ENCODE measurements around the gene ALPK3.

DNA sequence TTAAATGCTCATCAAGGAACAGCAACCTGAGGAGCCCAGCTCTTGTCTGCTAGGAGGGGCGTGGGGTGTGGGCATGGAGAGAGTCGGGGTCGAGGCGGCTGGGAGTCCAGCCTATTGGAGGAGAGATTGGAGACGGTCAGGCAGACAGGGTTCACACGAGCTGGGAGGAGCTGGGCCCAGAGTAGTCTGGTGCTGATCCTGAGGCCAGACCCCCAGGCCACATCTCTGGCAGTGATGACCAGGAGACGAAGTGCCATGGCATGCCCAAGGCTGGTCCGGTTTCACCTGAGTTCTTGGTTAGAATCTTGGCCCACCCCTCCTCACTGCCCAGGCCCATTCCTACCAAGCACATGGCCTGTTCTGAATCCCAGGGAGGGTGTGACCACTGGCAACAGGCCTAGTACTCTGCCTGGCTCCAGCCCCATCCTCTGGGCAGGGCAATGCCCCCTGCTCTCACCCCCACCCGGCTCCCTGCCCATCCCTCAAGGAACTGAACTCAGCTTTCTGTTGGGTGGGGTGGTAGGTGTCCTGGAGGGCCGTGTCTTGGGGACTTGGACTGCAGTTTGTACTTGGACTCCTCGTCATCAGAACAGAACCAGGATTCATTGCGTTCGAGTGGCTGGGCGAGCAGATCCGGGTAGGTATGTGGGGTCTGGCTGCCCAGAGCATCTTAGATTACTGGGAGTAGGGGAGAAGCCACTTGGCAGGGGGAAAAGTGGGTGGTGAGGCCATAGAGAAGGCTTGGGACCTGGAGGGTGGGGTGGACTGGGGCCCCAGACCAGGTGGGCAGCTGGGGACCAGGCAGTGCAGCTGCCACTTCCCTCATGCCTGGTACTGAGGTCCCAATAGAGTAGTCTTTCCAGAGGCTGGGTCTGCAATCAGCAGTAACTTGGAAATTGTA is 88.1 kb downstream of the ALPK3 start:
- TF ChIP-seq POLR2A (IDR thresholded peaks at IDR 0.05), result no peak
- TF ChIP-seq, protein P1, sequence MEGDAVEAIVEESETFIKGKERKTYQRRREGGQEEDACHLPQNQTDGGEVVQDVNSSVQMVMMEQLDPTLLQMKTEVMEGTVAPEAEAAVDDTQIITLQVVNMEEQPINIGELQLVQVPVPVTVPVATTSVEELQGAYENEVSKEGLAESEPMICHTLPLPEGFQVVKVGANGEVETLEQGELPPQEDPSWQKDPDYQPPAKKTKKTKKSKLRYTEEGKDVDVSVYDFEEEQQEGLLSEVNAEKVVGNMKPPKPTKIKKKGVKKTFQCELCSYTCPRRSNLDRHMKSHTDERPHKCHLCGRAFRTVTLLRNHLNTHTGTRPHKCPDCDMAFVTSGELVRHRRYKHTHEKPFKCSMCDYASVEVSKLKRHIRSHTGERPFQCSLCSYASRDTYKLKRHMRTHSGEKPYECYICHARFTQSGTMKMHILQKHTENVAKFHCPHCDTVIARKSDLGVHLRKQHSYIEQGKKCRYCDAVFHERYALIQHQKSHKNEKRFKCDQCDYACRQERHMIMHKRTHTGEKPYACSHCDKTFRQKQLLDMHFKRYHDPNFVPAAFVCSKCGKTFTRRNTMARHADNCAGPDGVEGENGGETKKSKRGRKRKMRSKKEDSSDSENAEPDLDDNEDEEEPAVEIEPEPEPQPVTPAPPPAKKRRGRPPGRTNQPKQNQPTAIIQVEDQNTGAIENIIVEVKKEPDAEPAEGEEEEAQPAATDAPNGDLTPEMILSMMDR (IDR thresholded peaks at IDR 0.05), result no peak

All from Peyer's patch (tissue), 4 donors.